Astrocyte of the hippocampus (primary cell): ENCODE data around the gene SDR39U1.

Experiments used
- DNase-seq: peaks from one replicate; pipeline ENCODE4 v3.0.0; 2011; ENCODE audit warnings: low read depth, low spot score

Gene SDR39U1

DNA sequence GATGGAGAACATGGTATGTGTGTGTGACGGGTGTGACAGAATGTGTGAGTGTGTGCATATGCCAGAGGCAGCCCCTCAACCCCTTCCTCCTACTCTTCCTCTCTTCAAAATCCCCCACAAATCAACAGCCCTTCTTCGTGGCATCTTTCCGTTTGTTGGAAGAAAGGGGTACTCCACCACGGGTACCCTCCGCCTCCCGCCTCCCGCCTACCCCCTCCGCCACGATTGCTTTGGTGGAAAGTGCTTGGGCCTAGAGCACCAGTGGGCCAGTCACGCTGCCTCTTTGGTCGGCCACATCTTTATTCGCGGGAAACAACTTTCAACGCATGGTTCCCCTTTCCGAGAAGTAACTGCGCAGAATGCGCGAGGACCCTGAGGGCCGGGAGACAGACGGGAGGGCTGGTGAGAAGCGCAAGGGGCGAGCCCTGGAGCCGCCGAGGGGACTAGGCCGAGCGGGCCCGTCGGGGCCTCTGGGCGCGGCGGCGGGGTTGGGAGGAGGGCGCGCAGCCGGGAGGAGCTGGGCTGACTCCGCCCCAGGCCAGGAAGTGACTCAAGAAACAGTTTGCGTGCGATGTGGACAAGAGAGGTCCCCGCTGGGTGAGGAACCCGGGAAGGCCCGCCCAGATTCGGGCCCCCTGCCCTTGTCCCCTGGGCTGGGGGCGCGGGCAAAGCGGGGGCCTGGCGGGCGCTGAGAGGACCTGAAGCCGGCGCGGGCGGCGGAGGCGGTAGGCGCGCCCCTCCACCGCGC, 13.0 kb downstream of the SDR39U1 start, which contains the start of the genes CBLN3 and KHNYN:
TSS of gene CBLN3 (minus strand) at position 274 of the 748 bp plus-strand sequence. CDS start 614 bp downstream, outside the sequence.
TSS of gene KHNYN (plus strand) at position 560 of the 748 bp plus-strand sequence. CDS start 777 bp downstream, outside the sequence.
- peak; percentile 97 for DNase-seq

DNA sequence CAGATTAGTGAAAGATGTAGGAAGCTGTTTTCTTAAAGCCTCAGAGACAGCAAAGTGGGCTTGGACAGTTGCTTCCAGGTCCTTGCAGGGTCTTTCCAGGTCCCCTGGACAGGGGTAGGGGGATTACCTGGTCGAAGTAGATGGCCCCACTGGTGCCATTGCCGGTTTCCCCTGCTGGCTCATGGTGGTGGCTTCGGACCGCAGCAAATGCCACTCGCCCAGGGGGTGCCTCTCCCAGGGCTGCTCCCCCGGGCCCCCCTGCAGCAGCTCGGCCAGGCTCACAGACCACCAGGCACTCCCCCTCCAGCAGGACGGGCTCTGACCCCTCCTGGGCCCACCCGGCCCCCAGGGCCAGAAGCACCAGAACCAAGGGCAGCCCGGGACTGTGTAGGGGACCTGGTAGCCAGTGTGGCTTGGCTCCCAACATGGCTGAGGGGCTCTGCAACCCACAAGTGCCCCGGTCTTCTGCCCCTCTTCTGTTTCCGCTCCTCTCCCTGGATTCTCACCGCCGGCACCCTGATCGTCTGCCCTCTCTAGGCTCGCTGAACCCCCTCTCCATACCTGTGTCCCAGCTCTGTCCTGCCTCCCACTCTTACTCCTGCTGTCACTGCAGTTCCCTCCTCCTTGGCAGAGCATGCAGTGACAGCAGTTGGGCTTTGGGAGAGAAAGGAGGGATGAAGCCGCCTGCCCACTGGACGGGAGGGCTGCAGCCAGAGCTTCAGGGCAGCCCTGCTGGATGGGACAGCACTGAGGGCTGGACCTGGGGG, 13.8 kb downstream of the SDR39U1 start:
- no peak for DNase-seq

DNA sequence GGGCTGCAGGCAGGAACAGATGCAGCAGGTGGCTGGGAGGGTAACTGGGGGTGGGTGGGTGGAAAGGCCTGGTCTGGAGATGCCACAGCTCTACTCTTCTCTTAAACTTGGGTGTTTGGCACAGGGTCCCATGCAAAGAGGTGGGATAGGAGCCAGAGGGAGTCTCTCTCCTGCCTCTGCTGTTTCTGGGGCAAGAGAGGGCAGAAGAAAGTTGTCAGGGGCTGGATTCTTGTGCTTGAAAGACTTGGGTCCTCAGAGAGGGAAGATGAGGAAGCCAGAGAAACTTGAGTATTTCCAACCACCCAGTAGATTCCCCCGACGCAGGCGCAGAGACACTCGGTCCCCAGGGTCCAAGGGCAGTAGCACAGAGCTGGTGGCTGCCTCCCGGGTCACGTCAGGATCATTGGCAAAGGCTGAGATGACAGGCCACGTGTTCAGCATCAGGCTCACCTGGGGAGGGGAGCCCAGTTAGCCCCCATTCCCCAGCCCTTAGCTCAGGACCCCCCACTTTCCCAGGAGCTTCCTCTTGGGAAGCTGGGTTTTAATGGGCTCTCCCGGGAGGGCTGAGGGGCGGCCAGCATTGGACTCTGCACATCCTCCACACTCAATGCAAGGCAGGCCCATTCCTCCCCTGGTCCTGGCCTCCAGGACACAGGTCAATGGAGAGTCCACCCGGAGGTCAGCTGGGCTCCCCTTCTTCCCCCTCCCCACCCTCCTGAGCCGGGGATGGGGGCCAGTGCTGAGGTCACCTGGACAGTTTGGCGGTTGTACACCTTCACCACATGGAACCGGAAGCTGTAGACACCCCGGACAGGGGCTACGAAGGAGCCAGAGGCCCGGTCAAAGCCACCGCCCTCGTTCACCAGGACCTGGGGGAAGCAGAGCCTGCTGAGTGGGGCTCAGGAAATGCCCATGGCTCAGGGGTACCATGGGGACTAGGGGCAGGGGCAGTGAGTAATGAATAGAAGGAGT, 14.8 kb downstream of the SDR39U1 start:
- no peak for DNase-seq

DNA sequence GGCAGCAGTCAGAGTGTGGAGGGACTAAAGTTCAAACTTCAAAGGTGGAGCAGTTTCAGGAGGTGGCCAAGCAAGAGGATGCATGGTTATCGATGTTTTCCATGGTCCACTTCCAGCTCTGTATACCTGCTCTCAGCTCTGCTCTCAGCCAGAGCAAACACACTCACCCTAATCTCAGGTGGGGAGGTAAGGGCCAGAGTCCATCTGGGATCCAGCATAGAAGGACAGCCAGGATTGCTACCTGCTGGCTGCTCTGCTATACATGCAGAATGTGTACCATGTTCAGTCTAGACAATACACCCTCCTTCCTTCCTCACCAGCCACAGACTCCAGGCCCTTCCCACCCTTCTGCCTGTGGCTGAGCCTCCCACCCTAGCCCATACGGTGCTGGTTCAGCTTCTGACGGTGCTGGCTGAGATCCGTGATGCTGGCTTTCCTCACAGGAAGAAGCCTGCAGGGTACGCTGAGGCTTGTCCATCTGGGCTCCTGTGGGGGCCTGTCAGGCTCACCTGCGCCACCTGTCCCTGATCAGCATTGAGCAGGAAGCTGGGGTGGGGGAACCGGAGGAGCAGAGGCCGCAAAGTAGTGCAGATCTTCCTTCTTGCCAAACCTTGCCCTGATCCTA, 15.6 kb downstream of the SDR39U1 start:
- no peak for DNase-seq

DNA sequence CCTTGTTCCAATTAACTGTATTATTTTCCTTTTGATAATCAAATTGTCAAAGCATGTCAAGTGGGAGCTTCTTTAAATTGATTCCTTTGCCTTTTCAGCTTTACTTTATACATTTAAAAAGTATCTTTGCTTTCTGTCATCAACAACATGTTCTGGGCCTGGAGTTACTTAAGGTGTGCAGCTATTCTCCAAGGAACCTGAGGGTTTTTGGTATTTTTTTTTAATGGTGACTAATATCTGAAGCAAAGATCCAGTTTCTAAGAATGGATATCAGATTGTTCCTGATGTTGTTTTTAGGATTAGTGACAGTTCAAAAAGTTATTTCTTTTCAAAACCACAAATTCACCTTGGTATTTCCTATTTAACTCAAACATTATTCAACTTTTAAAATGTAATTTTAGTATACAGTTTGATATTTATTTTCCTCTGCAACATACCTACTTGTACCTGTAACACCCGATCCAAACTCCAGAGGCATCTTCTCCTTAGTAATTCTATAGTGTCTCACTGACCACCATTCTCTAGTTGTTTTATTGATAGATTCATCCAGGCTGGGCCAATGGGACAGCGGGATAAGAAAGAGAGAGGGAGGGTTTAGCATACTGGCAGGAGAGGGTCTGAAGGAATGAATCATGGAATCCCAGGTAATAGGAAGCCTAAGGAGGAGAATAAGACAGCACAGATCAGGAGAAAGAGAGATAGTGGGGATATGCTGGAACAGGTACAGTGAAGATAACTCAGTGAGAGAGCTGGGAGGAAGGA, 16.2 kb downstream of the SDR39U1 start:
- no peak for DNase-seq

DNA sequence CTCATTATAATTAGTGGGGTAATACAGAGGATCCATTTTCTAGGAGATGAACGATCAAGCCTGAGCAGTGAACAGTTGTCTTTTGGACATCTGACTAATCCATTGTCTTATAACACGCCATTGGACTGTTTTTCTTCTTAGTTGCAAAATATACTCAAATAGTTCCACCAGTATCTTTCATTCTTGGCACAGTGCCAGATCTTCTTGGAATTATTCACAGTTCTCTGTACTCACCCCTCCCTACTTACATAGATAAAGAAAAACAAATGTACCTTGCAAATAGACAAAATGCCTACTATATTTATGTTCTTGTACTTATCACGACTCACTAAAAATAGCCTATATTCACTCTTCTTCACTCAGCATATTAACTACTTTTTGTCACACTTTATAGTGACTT, 16.9 kb downstream of the SDR39U1 start:
- DNase-seq: peak; percentile 40

DNA sequence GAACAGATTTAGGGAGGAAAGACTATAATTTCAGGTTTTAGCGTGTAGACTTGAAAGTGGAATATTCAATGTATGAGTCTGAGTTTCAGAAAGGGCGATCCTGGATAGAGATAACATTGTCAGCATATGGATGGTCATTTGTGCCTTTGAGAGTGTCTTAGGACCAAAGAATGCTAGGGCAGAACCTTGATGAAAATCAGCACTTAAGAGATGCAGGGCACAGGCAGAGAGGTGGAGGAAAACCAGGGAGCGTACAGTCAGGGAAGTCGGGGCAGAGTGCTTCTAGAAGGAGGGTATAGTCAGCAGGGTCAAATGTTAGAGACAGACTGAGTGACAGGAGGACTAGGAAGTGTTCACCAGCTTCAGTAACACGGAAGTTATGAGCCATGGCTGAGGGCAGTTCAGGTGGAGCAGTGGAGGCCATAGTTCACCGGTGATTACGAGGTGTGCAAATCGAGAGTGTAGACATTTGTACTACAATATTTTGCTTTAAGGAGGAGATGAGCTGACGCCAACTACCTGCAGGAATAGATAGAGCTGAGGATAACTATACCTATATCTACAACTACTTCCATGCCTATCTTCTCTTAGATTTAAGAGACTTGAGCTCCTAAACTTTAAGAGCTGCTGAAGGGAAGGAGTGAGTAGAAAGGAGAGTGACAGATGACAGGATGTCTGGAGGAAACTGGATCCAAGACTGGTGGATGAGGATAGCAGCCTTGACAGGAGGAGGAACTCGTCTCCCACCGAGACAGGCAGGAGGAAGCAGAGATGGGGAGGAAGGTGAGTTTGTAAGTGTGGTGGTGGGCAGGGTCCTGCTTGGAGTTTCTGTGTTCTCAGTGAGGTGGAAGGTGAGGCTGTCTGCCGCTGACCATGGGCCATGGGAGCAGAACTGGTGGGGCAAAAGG, 19.6 kb downstream of the SDR39U1 start:
- DNase-seq: no peak

DNA sequence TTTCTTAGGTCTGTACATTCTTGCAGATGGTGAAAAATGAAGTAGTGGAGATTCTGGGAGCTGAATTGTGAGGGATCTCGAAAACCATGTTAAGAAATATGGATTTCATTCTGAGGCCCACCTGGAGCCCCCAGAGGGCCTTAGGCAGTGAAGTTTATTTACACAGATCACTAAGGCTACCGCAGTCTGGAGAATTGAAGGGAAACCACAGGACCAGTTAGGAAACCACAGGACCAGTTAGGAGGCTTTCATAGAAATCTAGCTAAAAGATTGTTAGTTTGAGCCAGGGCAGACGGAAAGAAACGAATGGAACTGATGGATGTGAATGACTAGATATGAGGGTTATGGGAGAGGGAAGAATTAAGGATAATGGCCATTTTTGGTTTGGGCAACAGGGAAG, 20.3 kb downstream of the SDR39U1 start:
- no peak for DNase-seq

DNA sequence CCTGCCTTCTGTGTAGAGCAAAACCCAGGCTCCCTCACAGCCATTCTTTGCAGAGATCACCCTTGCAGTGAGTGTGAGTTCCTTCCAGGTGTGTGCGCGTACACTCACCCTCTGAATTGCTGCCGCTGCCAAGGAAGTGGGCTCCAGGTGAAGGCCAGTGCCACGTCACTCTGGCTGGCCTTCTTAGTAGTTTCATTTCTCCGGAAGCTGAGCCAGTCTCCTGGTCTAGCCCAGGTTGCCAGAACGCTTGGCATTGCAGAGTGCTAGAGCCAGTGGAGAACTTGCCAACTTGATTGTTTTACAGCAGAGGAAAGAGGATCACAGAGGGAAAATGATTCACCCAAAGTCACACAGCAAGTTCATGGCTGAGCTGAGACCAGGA, 24.1 kb downstream of the SDR39U1 start:
- DNase-seq: no peak

DNA sequence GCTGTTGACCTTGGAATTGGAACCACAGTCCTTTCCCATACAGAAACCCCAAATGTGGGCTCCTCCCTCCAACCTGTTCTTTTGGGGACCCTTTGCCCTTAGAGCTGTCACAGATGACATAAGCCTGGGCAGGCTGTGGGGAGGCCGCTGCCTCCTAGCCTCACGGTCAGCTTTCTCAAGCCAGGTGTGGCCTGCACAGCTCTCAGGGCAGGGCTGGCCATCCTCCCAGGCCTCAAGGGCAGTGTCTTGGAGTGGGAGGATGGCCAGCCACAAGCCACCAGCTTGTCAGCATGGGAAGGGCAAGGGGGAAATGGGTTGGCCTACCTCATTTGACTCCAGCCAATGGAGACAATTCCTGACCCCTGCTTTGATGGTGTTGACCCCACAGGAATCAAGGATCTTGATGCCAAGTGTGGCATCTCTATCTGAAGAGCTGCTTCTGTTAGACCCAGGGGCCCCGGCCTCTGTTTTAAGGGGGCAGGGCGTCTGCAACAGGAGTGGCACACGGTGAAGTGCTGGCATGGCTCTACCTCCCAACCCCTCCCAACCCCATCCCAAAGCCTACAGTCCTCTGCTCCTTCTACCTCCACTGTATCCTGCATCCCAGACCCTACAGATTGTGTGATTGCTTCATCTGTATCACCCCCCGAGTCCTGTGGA, 24.6 kb downstream of the SDR39U1 start:
- DNase-seq: no peak

DNA sequence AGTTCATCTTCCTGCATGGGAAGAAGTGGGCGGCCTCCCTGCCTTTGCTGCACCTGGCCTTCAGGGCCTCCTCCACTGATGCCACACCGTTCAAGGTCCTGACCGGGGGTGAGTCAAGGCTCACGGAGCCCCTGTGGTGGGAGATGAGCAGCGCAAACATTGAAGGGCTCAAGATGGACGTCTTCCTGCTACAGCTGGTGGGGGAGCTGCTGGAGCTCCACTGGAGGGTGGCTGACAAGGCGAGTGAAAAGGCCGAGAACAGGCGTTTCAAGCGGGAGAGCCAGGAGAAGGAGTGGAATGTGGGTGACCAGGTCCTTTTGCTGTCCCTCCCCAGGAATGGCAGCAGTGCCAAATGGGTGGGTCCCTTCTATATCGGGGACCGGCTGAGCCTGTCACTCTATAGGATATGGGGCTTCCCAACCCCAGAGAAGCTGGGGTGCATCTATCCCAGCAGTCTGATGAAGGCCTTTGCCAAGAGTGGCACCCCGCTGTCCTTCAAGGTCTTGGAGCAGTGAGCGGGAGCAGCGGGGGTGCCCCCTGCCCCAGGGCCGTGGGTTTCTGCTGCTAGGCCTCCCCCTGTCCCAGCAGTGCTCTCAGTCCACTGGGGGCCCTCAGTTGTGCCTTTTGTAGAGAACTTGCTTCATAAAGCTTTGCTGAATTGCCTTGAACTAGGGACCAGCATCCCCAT, 25.5 kb downstream of the SDR39U1 start:
- DNase-seq: no peak

DNA sequence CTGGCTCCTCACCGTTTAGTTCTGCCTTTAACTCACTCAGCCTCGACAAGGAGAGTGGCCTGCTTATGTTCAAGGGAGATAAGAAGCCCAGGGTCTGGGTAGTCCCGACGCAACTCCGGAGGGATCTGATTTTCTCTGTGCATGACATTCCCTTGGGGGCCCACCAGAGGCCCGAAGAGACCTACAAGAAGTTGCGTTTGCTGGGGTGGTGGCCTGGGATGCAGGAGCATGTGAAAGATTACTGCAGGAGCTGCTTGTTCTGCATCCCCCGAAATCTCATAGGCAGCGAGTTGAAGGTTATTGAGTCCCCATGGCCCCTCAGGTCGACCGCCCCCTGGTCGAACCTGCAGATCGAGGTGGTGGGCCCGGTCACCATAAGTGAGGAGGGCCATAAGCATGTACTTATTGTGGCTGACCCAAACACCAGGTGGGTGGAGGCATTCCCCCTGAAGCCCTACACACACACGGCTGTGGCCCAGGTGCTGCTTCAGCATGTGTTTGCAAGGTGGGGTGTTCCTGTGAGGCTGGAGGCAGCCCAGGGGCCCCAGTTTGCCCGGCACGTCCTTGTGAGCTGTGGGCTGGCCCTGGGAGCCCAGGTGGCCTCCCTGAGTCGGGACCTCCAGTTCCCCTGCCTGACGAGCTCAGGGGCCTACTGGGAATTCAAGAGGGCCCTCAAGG, 26.2 kb downstream of the SDR39U1 start:
- DNase-seq: no peak

DNA sequence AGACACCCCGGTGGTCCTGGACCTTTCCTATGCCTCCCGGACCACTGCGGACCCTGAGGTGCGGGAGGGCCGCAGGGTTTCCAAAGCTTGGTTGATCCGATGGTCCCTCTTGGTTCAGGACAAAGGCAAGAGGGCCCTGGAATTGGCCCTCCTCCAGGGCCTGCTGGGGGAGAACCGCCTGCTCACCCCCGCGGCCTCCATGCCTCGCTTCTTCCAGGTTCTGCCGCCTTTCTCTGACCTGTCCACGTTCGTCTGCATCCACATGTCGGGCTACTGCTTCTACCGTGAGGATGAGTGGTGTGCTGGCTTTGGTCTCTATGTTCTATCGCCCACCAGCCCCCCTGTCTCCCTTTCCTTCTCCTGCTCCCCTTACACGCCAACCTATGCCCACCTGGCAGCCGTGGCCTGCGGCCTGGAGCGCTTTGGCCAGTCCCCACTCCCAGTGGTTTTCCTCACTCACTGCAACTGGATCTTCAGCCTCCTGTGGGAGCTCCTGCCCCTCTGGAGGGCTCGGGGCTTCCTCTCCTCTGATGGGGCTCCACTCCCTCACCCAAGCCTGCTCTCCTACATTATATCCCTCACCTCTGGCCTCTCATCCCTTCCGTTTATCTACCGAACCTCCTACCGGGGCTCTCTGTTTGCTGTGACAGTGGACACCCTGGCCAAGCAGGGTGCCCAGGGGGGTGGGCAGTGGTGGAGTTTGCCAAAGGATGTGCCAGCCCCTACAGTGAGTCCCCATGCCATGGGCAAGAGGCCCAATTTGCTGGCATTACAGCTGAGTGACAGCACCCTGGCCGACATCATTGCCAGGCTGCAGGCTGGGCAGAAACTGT, 26.9 kb downstream of the SDR39U1 start:
- DNase-seq: no peak

DNA sequence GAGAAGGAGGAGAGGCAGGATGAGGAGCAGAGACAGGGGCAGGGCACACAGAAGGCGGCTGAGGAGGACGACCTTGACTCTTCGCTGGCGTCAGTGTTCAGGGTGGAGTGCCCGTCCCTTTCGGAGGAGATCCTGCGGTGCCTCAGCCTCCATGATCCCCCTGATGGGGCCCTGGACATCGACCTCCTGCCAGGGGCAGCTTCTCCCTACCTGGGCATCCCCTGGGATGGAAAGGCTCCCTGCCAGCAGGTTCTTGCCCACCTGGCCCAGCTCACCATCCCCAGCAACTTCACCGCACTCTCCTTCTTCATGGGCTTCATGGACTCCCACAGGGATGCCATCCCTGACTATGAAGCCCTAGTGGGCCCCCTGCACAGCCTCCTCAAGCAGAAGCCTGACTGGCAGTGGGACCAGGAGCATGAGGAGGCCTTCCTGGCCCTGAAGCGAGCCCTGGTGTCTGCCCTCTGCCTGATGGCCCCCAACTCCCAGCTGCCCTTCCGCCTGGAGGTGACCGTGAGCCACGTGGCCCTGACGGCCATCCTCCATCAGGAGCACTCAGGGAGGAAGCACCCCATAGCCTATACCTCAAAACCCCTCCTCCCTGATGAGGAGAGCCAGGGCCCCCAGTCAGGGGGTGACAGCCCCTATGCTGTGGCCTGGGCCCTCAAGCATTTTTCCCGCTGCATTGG, 27.7 kb downstream of the SDR39U1 start:
- no peak for DNase-seq

DNA sequence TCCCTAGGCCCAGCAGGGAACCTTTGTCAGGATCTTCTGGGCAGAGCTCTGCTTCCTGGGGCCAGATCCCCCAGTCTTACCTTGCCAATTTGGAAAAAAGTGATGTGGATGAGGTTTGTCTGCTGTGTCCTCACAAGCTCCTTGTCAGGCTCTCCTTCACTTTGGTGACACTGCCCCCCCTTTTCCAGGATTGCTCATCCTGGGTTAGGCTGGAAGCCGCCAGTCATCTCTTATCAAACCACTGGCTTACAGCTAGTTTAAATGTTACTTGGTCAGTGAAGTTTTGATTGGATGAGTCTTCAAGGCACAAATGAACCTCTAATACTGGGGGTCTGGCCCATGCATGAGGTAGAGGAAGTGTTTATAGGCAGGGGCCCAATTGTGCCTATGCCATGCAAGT, 28.5 kb downstream of the SDR39U1 start:
- DNase-seq: no peak
